ENCODE results near the gene TMEM121. TPM values are rescaled to one million over a fixed set of nuclear protein-coding genes. Genes with fewer than 3 reads are reported as not detected.
"Not testable (repeated sequence)": the region's sequence is repeated elsewhere in the genome, so short reads cannot be mapped to it uniquely, and the experiment has no call there.

TMEM121 gene
- total and polyA plus RNA-seq, 7 experiments from 2014 or later = 0.83 to 5.7 (median 3.7) TPM

DNA sequence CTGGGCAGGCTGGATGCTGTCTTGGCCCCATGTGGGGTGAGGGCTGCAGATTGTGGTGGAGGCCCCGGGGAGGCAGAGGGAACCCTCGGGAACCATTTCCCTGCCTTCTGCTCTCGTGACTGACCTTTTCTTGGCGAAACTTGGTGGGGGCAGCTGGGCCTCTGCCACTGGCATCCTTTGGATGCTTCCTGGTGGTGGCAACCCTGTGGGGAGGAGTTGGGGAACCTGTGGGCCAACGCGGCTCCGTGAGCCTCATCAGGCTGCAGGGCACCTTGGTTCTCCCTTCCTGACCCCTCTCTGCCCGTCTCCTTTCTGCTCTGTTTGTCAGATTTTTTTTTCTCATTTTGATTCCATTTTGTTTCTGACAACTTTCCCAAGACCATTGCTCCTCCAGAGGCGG is 14.4 kb downstream of the TMEM121 start:
- ATAC-seq (no peak), DNase-seq (no peak)
- Histone ChIP-seq H3K4me1 (ENCODE audit: control insufficient read depth in 2 of 2, insufficient read depth in 2 of 2, low read length in 2 of 2) (peaks cover 0 to 6% of the 10 kb centered on the region in 2 donors), H3K36me3 (ENCODE audit: control insufficient read depth in 2 of 3, insufficient read depth in 3 of 3, low read length in 3 of 3) (no peaks in the 10 kb centered on the region), H3K27ac (ENCODE audit: low read depth, low read length) (no peak overlapping the region), H3K27me3 (ENCODE audit: control insufficient read depth in 2 of 2, insufficient read depth in 2 of 2, low read length in 2 of 2) (no peaks in the 10 kb centered on the region), H3K4me3 (ENCODE audit: low read length) (no peak overlapping the region), H3K9me3 (ENCODE audit: control insufficient read depth in 2 of 3, low read length in 3 of 3) (no peaks in the 10 kb centered on the region)
- H3K36me3 Mint-ChIP-seq = peaks cover 0 to 5% (median 0%) of the 10 kb centered on the region in 5 donors
- peaks cover 0 to 7% (median 0%) of the 10 kb centered on the region in 7 donors for H3K4me1 Mint-ChIP-seq
- no peak overlapping the region for H3K4me3 Mint-ChIP-seq
- POLR2A ChIA-PET = no interaction called here
- CTCF ChIA-PET = no interaction called here
- intact Hi-C loops (cut with micrococcal nuclease) = no loop called here
- H3K27ac Mint-ChIP-seq = peak overlapping the region in 1 of 9 donors; percentile 41
- H3K27me3 Mint-ChIP-seq = peaks cover 0 to 43% (median 15%) of the 10 kb centered on the region in 5 donors
- H3K9me3 Mint-ChIP-seq = peaks cover 0 to 11% (median 3%) of the 10 kb centered on the region in 11 donors

- Mint-ChIP-seq H3K27ac (peak overlapping the region in 1 of 9 donors; percentile 41), H3K9me3 (peaks cover 0 to 11% (median 3%) of the 10 kb centered on the region in 11 donors), H3K4me1 (peaks cover 0 to 7% (median 0%) of the 10 kb centered on the region in 7 donors), H3K4me3 (no peak overlapping the region), H3K36me3 (peaks cover 0 to 5% (median 0%) of the 10 kb centered on the region in 5 donors), H3K27me3 (peaks cover 0 to 39% (median 15%) of the 10 kb centered on the region in 5 donors)
- H3K4me1 ChIP-seq (ENCODE audit: control insufficient read depth in 2 of 2, insufficient read depth in 2 of 2, low read length in 2 of 2) = peaks cover 0 to 6% of the 10 kb centered on the region in 2 donors
- CTCF ChIA-PET = no interaction called here
- DNase-seq (no peak), ATAC-seq (no peak)
- H3K27ac ChIP-seq (ENCODE audit: low read depth, low read length) = no peak overlapping the region
- H3K9me3 ChIP-seq (ENCODE audit: control insufficient read depth in 2 of 3, low read length in 3 of 3) = no peaks in the 10 kb centered on the region
- POLR2A ChIA-PET = no interaction called here
- no peaks in the 10 kb centered on the region for H3K27me3 ChIP-seq (ENCODE audit: control insufficient read depth in 2 of 2, insufficient read depth in 2 of 2, low read length in 2 of 2)
- no peak overlapping the region for H3K4me3 ChIP-seq (ENCODE audit: low read length)
- no peaks in the 10 kb centered on the region for H3K36me3 ChIP-seq (ENCODE audit: control insufficient read depth in 2 of 3, insufficient read depth in 3 of 3, low read length in 3 of 3)
- intact Hi-C loops (cut with micrococcal nuclease) = no loop called here
Measured at GRCh38 chr14:105541218-105541875, 15.0 kb downstream of the TMEM121 start.

DNA sequence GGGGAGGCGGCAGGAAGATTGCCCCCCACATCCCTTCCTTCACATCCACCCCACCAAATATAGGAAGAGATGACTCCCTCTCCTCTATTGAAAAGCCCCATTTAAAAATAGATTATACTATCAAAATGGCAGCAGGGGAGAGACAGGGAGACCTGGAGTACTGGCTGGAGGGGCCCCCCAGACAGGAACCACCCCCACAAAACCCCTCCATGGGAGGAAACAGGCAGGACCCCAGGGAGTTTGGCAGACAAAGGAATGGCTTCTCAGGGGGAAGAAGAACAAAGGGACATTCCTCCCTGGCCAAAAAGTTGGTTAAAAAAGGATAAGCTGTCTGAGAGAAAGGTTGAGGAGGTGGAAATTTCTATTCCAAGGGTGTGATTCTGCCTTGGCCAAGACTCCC is 19.3 kb downstream of the TMEM121 start:
- H3K9me3 ChIP-seq (ENCODE audit: control insufficient read depth in 2 of 3, low read length in 3 of 3); H3K27ac ChIP-seq (ENCODE audit: low read depth, low read length); POLR2A ChIA-PET; DNase-seq; ATAC-seq; H3K4me1 Mint-ChIP-seq; H3K27ac Mint-ChIP-seq; intact Hi-C loops (cut with micrococcal nuclease); H3K36me3 Mint-ChIP-seq; H3K4me3 Mint-ChIP-seq; H3K4me3 ChIP-seq (ENCODE audit: low read length); H3K4me1 ChIP-seq (ENCODE audit: control insufficient read depth in 2 of 2, insufficient read depth in 2 of 2, low read length in 2 of 2); H3K36me3 ChIP-seq (ENCODE audit: control insufficient read depth in 2 of 3, insufficient read depth in 3 of 3, low read length in 3 of 3); H3K27me3 ChIP-seq (ENCODE audit: control insufficient read depth in 2 of 2, insufficient read depth in 2 of 2, low read length in 2 of 2): not testable (repeated sequence)
- Mint-ChIP-seq H3K9me3 (peaks cover 0 to 11% (median 3%) of the 10 kb centered on the region in 11 donors), H3K27me3 (peaks cover 0 to 22% (median 11%) of the 10 kb centered on the region in 5 donors)
- CTCF ChIA-PET = interaction anchor here (0.8 kb wide), 1 partner anchor 108 kb away, joined by 3 read pairs; no protein-coding TSS in a partner anchor

GRCh38 chr14:105546410-105546809 is 20.0 kb downstream of the TMEM121 start:
- H3K36me3 Mint-ChIP-seq; H3K27ac Mint-ChIP-seq; H3K4me3 Mint-ChIP-seq; ATAC-seq; H3K27me3 ChIP-seq (ENCODE audit: control insufficient read depth in 2 of 2, insufficient read depth in 2 of 2, low read length in 2 of 2); DNase-seq; CTCF ChIA-PET; H3K4me3 ChIP-seq (ENCODE audit: low read length); H3K27ac ChIP-seq (ENCODE audit: low read depth, low read length); H3K4me1 ChIP-seq (ENCODE audit: control insufficient read depth in 2 of 2, insufficient read depth in 2 of 2, low read length in 2 of 2); H3K4me1 Mint-ChIP-seq; H3K36me3 ChIP-seq (ENCODE audit: control insufficient read depth in 2 of 3, insufficient read depth in 3 of 3, low read length in 3 of 3); POLR2A ChIA-PET; H3K9me3 ChIP-seq (ENCODE audit: control insufficient read depth in 2 of 3, low read length in 3 of 3); intact Hi-C loops (cut with micrococcal nuclease): not testable (repeated sequence)
- Mint-ChIP-seq H3K27me3 (peaks cover 0 to 17% (median 6%) of the 10 kb centered on the region in 5 donors), H3K9me3 (peaks cover 0 to 11% (median 3%) of the 10 kb centered on the region in 11 donors)

- H3K9me3 ChIP-seq (ENCODE audit: control insufficient read depth in 2 of 3, low read length in 3 of 3); H3K4me1 Mint-ChIP-seq; H3K27me3 ChIP-seq (ENCODE audit: control insufficient read depth in 2 of 2, insufficient read depth in 2 of 2, low read length in 2 of 2); H3K36me3 ChIP-seq (ENCODE audit: control insufficient read depth in 2 of 3, insufficient read depth in 3 of 3, low read length in 3 of 3); H3K27ac ChIP-seq (ENCODE audit: low read depth, low read length); H3K36me3 Mint-ChIP-seq; intact Hi-C loops (cut with micrococcal nuclease); H3K4me3 Mint-ChIP-seq; H3K4me1 ChIP-seq (ENCODE audit: control insufficient read depth in 2 of 2, insufficient read depth in 2 of 2, low read length in 2 of 2); ATAC-seq; DNase-seq; POLR2A ChIA-PET; H3K27ac Mint-ChIP-seq; CTCF ChIA-PET; H3K4me3 ChIP-seq (ENCODE audit: low read length): not testable (repeated sequence)
- peaks cover 0 to 11% (median 3%) of the 10 kb centered on the region in 11 donors for H3K9me3 Mint-ChIP-seq
- H3K27me3 Mint-ChIP-seq = peaks cover 0 to 12% (median 0%) of the 10 kb centered on the region in 5 donors
Measured at GRCh38 chr14:105547072-105547471, 20.7 kb downstream of the TMEM121 start.

- H3K9me3 ChIP-seq (ENCODE audit: control insufficient read depth in 2 of 3, low read length in 3 of 3) = no peaks in the 10 kb centered on the region
- Mint-ChIP-seq H3K9me3 (peaks cover 0 to 8% (median 3%) of the 10 kb centered on the region in 11 donors), H3K27me3 (peaks cover 0 to 14% (median 0%) of the 10 kb centered on the region in 5 donors), H3K4me1 (peaks cover 0 to 2% (median 0%) of the 10 kb centered on the region in 7 donors), H3K36me3 (no peaks in the 10 kb centered on the region), H3K4me3 (no peak overlapping the region), H3K27ac (no peak overlapping the region)
- H3K27ac ChIP-seq (ENCODE audit: low read depth, low read length) = no peak overlapping the region
- H3K36me3 ChIP-seq (ENCODE audit: control insufficient read depth in 2 of 3, insufficient read depth in 3 of 3, low read length in 3 of 3) = no peaks in the 10 kb centered on the region
- no peak for ATAC-seq
- no peak for DNase-seq
- no peaks in the 10 kb centered on the region for H3K4me1 ChIP-seq (ENCODE audit: control insufficient read depth in 2 of 2, insufficient read depth in 2 of 2, low read length in 2 of 2)
- intact Hi-C loops (cut with micrococcal nuclease) = no loop called here
- ChIA-PET CTCF (no interaction called here), POLR2A (no interaction called here)
- no peaks in the 10 kb centered on the region for H3K27me3 ChIP-seq (ENCODE audit: control insufficient read depth in 2 of 2, insufficient read depth in 2 of 2, low read length in 2 of 2)
- H3K4me3 ChIP-seq (ENCODE audit: low read length) = no peak overlapping the region
Measured at GRCh38 chr14:105547741-105548169, 21.4 kb downstream of the TMEM121 start.

- ATAC-seq (no peak), DNase-seq (no peak)
- ChIA-PET CTCF (interaction anchor here (0.7 kb wide), 1 partner anchor 1751 kb away, joined by 3 read pairs; no protein-coding TSS in a partner anchor), POLR2A (interaction anchor here (0.6 kb wide), 1 partner anchor 255 kb away, joined by 3 read pairs; no protein-coding TSS in a partner anchor)
- Histone ChIP-seq H3K4me3 (ENCODE audit: low read length) (no peak overlapping the region), H3K36me3 (ENCODE audit: control insufficient read depth in 2 of 3, insufficient read depth in 3 of 3, low read length in 3 of 3) (no peaks in the 10 kb centered on the region), H3K9me3 (ENCODE audit: control insufficient read depth in 2 of 3, low read length in 3 of 3) (no peaks in the 10 kb centered on the region), H3K27me3 (ENCODE audit: control insufficient read depth in 2 of 2, insufficient read depth in 2 of 2, low read length in 2 of 2) (no peaks in the 10 kb centered on the region), H3K4me1 (ENCODE audit: control insufficient read depth in 2 of 2, insufficient read depth in 2 of 2, low read length in 2 of 2) (no peaks in the 10 kb centered on the region), H3K27ac (ENCODE audit: low read depth, low read length) (no peak overlapping the region)
- no peak overlapping the region for H3K4me3 Mint-ChIP-seq
- intact Hi-C loops (cut with micrococcal nuclease) = no loop called here
- no peaks in the 10 kb centered on the region for H3K36me3 Mint-ChIP-seq
- no peaks in the 10 kb centered on the region for H3K4me1 Mint-ChIP-seq
- peaks cover 0 to 4% (median 0%) of the 10 kb centered on the region in 11 donors for H3K9me3 Mint-ChIP-seq
- H3K27me3 Mint-ChIP-seq = peaks cover 0 to 13% (median 0%) of the 10 kb centered on the region in 5 donors
- H3K27ac Mint-ChIP-seq = no peak overlapping the region
Measured at GRCh38 chr14:105549481-105549880, 23.1 kb downstream of the TMEM121 start.

All from naive thymus-derived CD4-positive, alpha-beta T cell (primary cell).